Lung (tissue), 12 donors: ENCODE results near the gene CFAP20DC. TPM values are rescaled to one million over a fixed set of nuclear protein-coding genes. Genes with fewer than 3 reads are reported as not detected.
A peak's percentile ranks its signal among the peaks of the same experiment; 100 is the strongest.

Experiments used
- ATAC-seq: fragments of 200-7000 bp; cut with Tn5 transposase; one replicate; pipeline ENCODE4 v1.9.1; 2020; ENCODE audit warnings: moderate number of reproducible peaks; ENCODE audit not compliant: insufficient read depth, low FRiP score
- DNase-seq, 3 donors: peaks; one replicate each; pipeline ENCODE4 v3.0.0-alpha.2; 2013 to 2017
- H3K27ac ChIP-seq, 2 donors: one replicate each; pipeline ENCODE4 v1.5.1; 2013; ENCODE audit warnings: mild to moderate bottlenecking in 2 of 2, moderate library complexity in 2 of 2, control low read depth in 1 of 2, inconsistent platforms in 1 of 2, low read depth in 1 of 2, low read length in 1 of 2
- H3K27me3 ChIP-seq, 3 donors: one replicate each; pipeline ENCODE4 v1.5.1; 2013; ENCODE audit warnings: low read length in 2 of 3; ENCODE audit not compliant: control insufficient read depth in 3 of 3, insufficient read depth in 3 of 3
- H3K36me3 ChIP-seq, 4 donors: one replicate each; pipeline ENCODE4 v1.5.1; 2013; ENCODE audit warnings: low read length in 4 of 4, mild to moderate bottlenecking in 1 of 4, moderate library complexity in 1 of 4; ENCODE audit not compliant: control insufficient read depth in 4 of 4, insufficient read depth in 4 of 4
- H3K4me1 ChIP-seq, 5 donors: one replicate each; pipeline ENCODE4 v1.5.1; 2013; ENCODE audit warnings: low read length in 5 of 5, mild to moderate bottlenecking in 2 of 5, moderate library complexity in 1 of 5; ENCODE audit not compliant: control insufficient read depth in 5 of 5, insufficient read depth in 5 of 5
- H3K4me3 ChIP-seq: one replicate; pipeline ENCODE4 v1.5.1; 2013; ENCODE audit warnings: mild to moderate bottlenecking, control low read depth, moderate library complexity
- H3K9ac ChIP-seq, 2 donors: one replicate each; pipeline ENCODE4 v1.5.1; 2013; ENCODE audit warnings: low read length in 2 of 2, control low read depth in 1 of 2; ENCODE audit not compliant: insufficient read depth in 1 of 2
- H3K9me3 ChIP-seq, 4 donors: one replicate each; pipeline ENCODE4 v1.5.1; 2013; ENCODE audit warnings: low read length in 3 of 4, mild to moderate bottlenecking in 1 of 4, moderate library complexity in 1 of 4; ENCODE audit not compliant: control insufficient read depth in 4 of 4, insufficient read depth in 3 of 4
- CTCF ChIP-seq: IDR thresholded peaks from 2 replicates; pipeline ENCODE4 v1.5.1; 2012; ENCODE audit warnings: mild to moderate bottlenecking; ENCODE audit errors: control extremely low read depth, extremely low read depth
- WGBS, 2 donors: extraction: QIAGEN DNeasy Blood & Tissue Kit; methylation state at CpG; one replicate each; pipeline ENCODE4 v1.1.7; 2013; 5-methylcytosine and 5-hydroxymethylcytosine counted together
- polyA plus RNA-seq, 2 donors: library from polyadenylated mRNA; stranded (reverse); fragments of 200-250 nt; gene quantifications; one replicate each; pipeline ENCODE4 v1.2.1, GENCODE V29; 2013
- total RNA-seq, 2 donors: library from RNA; depleted of rRNA in 1 of 2; stranded (reverse); fragments of >200 nt in 1 of 2; gene quantifications; one replicate each; pipeline ENCODE4 v1.2.1, GENCODE V29; 2014 to 2021
- donor health status: control.
- donor health status: control.
- donor health status: Bipolar disorder and iron deficiency.
- donor health status: healthy.
- donor health status: DM: yes; HTN: yes; CAD: no.

CFAP20DC gene
- total and polyA plus RNA-seq, 4 donors: 0.47 to 5.4 (median 1.5) TPM

DNA sequence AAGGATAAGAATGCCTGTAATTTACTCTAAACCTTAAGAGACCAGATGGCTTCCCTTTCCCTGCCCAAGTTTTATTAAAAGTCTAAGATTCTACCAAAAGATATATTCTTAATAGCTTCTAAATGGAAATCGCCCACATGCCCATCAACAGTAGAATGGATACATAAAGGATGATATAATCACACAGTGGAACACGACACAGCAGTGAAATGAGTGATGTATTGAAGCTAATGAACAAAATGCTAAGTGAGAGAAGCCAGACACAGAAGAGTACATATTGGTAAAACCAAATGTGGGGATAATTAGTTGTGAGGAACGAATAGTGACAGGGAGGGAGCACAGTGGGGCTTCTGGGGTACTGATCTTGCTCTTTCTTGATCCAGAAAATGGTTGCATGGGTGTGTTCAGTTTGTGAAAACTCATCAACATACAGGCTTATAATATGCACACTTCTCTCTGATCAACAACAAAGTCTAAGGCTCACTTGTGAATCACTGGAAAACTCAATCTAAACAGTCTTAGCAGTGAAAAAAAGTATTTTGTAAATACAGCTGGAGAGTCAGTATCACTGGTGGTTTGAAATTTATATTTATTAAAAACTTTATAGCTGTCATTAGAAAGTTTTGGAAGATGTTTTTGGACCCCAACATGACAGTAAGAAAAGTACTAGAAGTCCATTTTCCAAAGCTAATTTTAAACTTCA lies 212.5 kb downstream of the CFAP20DC start:
- no peak for TF ChIP-seq CTCF
- ATAC-seq (no peak), DNase-seq (no peak)
- H3K27ac ChIP-seq: no peak overlapping the region
- no peak overlapping the region for H3K9ac ChIP-seq
- H3K4me1 ChIP-seq: peaks cover 0 to 12% (median 0%) of the 10 kb centered on the region in 5 donors
- H3K9me3 ChIP-seq: no peaks in the 10 kb centered on the region
- no peak overlapping the region for H3K4me3 ChIP-seq
- no peaks in the 10 kb centered on the region for H3K36me3 ChIP-seq
- no peaks in the 10 kb centered on the region for H3K27me3 ChIP-seq
- WGBS, 2 donors: 91 to 95% methylated on average over 3 of the region's 3 CpGs

- TF ChIP-seq CTCF: no peak
- 83 to 91% methylated on average over 3 of the region's 3 CpGs for WGBS, 2 donors
- no peaks in the 10 kb centered on the region for H3K36me3 ChIP-seq
- H3K4me3 ChIP-seq: no peak overlapping the region
- H3K27ac ChIP-seq: no peak overlapping the region
- no peaks in the 10 kb centered on the region for H3K27me3 ChIP-seq
- DNase-seq (no peak), ATAC-seq (no peak)
- peaks cover 0 to 14% (median 0%) of the 10 kb centered on the region in 5 donors for H3K4me1 ChIP-seq
- H3K9ac ChIP-seq: no peak overlapping the region
- H3K9me3 ChIP-seq: no peaks in the 10 kb centered on the region
Measured at GRCh38 chr3:58835086-58835485, 214.7 kb downstream of the CFAP20DC start.

- DNase-seq (peak; percentile 55 to 93 (median 91)), ATAC-seq (no peak)
- no peaks in the 10 kb centered on the region for H3K9me3 ChIP-seq
- no peaks in the 10 kb centered on the region for H3K36me3 ChIP-seq
- WGBS, 2 donors: 25 to 46% methylated on average over 1 of the region's 1 CpG
- H3K27me3 ChIP-seq: no peaks in the 10 kb centered on the region
- H3K4me1 ChIP-seq: peaks cover 0 to 21% (median 0%) of the 10 kb centered on the region in 5 donors
- no peak overlapping the region for H3K4me3 ChIP-seq
- no peak overlapping the region for H3K27ac ChIP-seq
- TF ChIP-seq CTCF: no peak
- no peak overlapping the region for H3K9ac ChIP-seq
Measured at GRCh38 chr3:58833491-58833890, 216.3 kb downstream of the CFAP20DC start.
